ENCODE measurements around the gene SLC22A24. TPM values are rescaled to one million over a fixed set of nuclear protein-coding genes. Genes with fewer than 3 reads are reported as not detected.

The SLC22A24 gene, protein sequence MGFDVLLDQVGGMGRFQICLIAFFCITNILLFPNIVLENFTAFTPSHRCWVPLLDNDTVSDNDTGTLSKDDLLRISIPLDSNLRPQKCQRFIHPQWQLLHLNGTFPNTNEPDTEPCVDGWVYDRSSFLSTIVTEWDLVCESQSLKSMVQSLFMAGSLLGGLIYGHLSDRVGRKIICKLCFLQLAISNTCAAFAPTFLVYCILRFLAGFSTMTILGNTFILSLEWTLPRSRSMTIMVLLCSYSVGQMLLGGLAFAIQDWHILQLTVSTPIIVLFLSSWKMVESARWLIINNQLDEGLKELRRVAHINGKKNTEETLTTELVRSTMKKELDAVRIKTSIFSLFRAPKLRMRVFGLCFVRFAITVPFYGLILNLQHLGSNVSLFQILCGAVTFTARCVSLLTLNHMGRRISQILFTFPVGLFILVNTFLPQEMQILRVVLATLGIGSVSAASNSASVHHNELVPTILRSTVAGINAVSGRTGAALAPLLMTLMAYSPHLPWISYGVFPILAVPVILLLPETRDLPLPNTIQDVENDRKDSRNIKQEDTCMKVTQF
- not detected for total RNA-seq
- not detected for polyA plus RNA-seq (ENCODE audit: insufficient read length in 2 of 2)
- long read RNA-seq, donor 1 = 0 reads
- long read RNA-seq, donor 2 = 0 reads
- long read RNA-seq, donor 3 = 0 reads
- long read RNA-seq, donor 4 = 0 reads

GRCh38 chr11:63144121-63144520 is at the start of gene SLC22A24:
Gene SLC22A24, minus strand, starts transcription at chr11:63144221. Its CDS starts 442 bp downstream, at chr11:63143779.
- Histone ChIP-seq H3K27ac (ENCODE audit: low read depth, low read length) (no peak within 1 kb of the TSS), H3K27me3 (ENCODE audit: control insufficient read depth, insufficient read depth, low read length) (no peaks in the 10 kb centered on the region), H3K9me3 (ENCODE audit: control insufficient read depth, insufficient read depth, low read length) (no peaks in the 10 kb centered on the region), H3K4me1 (ENCODE audit: control insufficient read depth, insufficient read depth, low read length) (no peaks in the 10 kb centered on the region), H3K36me3 (ENCODE audit: control insufficient read depth, insufficient read depth, low read length) (no peaks in the 10 kb centered on the region), H3K4me3 (ENCODE audit: low read depth, low read length) (no peak within 1 kb of the TSS)
- WGBS (ENCODE audit: insufficient coverage) = no CpG with 5 or more reads among the region's 1 CpG
- no peak for DNase-seq (ENCODE audit: low read depth in 4 of 6, low spot score in 6 of 6)

GRCh38 chr11:63180536-63180935 is 36.5 kb upstream of the SLC22A24 start:
- Histone ChIP-seq H3K36me3 (ENCODE audit: control insufficient read depth, insufficient read depth, low read length) (no peaks in the 10 kb centered on the region), H3K4me1 (ENCODE audit: control insufficient read depth, insufficient read depth, low read length) (no peaks in the 10 kb centered on the region), H3K27ac (ENCODE audit: low read depth, low read length) (no peak overlapping the region), H3K27me3 (ENCODE audit: control insufficient read depth, insufficient read depth, low read length) (no peaks in the 10 kb centered on the region), H3K9me3 (ENCODE audit: control insufficient read depth, insufficient read depth, low read length) (no peaks in the 10 kb centered on the region), H3K4me3 (ENCODE audit: low read depth, low read length) (no peak overlapping the region)
- WGBS (ENCODE audit: insufficient coverage) = no CpG with 5 or more reads among the region's 1 CpG
- no peak for DNase-seq (ENCODE audit: low read depth in 4 of 6, low spot score in 6 of 6)

DNA sequence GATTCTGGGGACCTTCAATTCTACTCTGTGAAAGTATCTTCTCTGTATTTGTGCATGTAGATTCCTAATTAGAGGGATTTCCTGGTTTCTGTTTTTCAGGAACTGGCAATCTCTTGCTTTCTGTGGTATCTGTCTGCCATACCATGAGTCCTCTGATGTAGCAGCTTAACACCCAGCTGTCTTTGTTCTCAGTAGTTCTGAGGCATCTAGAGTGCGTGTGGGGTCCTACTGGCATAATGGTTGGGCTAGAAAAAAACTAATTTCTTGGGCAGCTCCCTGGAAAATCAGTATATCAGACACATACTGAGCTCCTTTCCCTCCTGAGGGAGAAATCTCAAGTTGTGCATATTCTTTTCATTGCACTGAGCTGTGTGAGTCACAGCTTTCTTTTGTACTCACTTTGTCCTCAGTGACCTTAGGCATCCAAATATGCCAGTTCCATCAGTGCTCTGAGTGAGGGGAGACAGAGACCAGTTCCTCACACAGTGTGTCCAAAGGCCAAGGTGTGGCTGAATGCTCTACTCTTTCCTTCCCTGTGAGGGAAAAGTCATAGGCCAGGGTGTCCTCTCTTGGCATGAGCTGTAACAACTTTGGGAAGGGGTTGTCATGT is 35.5 kb upstream of the SLC22A24 start:
- no peak overlapping the region for H3K4me3 ChIP-seq (ENCODE audit: low read depth, low read length)
- H3K27ac ChIP-seq (ENCODE audit: low read depth, low read length) = no peak overlapping the region
- no peaks in the 10 kb centered on the region for H3K4me1 ChIP-seq (ENCODE audit: control insufficient read depth, insufficient read depth, low read length)
- DNase-seq (ENCODE audit: low read depth in 4 of 6, low spot score in 6 of 6) = no peak
- no peaks in the 10 kb centered on the region for H3K9me3 ChIP-seq (ENCODE audit: control insufficient read depth, insufficient read depth, low read length)
- WGBS (ENCODE audit: insufficient coverage) = 33% methylated on average over 1 of the region's 1 CpG
- no peaks in the 10 kb centered on the region for H3K36me3 ChIP-seq (ENCODE audit: control insufficient read depth, insufficient read depth, low read length)
- H3K27me3 ChIP-seq (ENCODE audit: control insufficient read depth, insufficient read depth, low read length) = no peaks in the 10 kb centered on the region

- Histone ChIP-seq H3K9me3 (ENCODE audit: control insufficient read depth, insufficient read depth, low read length) (no peaks in the 10 kb centered on the region), H3K4me1 (ENCODE audit: control insufficient read depth, insufficient read depth, low read length) (no peaks in the 10 kb centered on the region), H3K27ac (ENCODE audit: low read depth, low read length) (no peak overlapping the region), H3K4me3 (ENCODE audit: low read depth, low read length) (no peak overlapping the region), H3K27me3 (ENCODE audit: control insufficient read depth, insufficient read depth, low read length) (no peaks in the 10 kb centered on the region), H3K36me3 (ENCODE audit: control insufficient read depth, insufficient read depth, low read length) (no peaks in the 10 kb centered on the region)
- no CpG with 5 or more reads among the region's 1 CpG for WGBS (ENCODE audit: insufficient coverage)
- no peak for DNase-seq (ENCODE audit: low read depth in 4 of 6, low spot score in 6 of 6)
Measured at GRCh38 chr11:63177872-63178271, 33.9 kb upstream of the SLC22A24 start.

- Histone ChIP-seq H3K27me3 (ENCODE audit: control insufficient read depth, insufficient read depth, low read length) (no peaks in the 10 kb centered on the region), H3K4me3 (ENCODE audit: low read depth, low read length) (no peak overlapping the region), H3K4me1 (ENCODE audit: control insufficient read depth, insufficient read depth, low read length) (no peaks in the 10 kb centered on the region), H3K9me3 (ENCODE audit: control insufficient read depth, insufficient read depth, low read length) (no peaks in the 10 kb centered on the region), H3K27ac (ENCODE audit: low read depth, low read length) (no peak overlapping the region), H3K36me3 (ENCODE audit: control insufficient read depth, insufficient read depth, low read length) (no peaks in the 10 kb centered on the region)
- 82% methylated on average over 4 of the region's 4 CpGs for WGBS (ENCODE audit: insufficient coverage)
- no peak for DNase-seq (ENCODE audit: low read depth in 4 of 6, low spot score in 6 of 6)
Measured at GRCh38 chr11:63165706-63166310, 21.8 kb upstream of the SLC22A24 start.

DNA sequence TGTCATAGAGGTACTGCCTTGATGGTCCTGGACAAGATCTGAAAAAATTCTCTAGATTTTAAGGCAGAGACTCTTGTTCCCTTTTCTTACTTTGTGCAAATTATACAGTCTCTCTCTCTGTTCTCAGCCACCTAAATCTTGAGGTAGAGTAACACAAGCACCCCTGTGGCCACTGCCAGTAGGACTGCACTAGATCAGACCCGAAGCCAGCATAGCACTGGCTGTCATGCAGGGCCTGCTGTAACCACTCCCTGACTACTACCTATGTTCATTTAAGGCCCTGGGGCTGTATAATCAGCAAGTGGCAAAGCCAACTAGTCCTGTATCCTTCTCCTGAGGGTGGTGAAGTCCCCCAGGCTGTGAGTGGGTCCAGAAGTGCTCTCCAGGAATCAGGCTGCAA is 11.8 kb upstream of the SLC22A24 start:
- no peaks in the 10 kb centered on the region for H3K4me1 ChIP-seq (ENCODE audit: control insufficient read depth, insufficient read depth, low read length)
- H3K4me3 ChIP-seq (ENCODE audit: low read depth, low read length) = no peak overlapping the region
- H3K36me3 ChIP-seq (ENCODE audit: control insufficient read depth, insufficient read depth, low read length) = no peaks in the 10 kb centered on the region
- no peak for DNase-seq (ENCODE audit: low read depth in 4 of 6, low spot score in 6 of 6)
- WGBS (ENCODE audit: insufficient coverage) = no CpG with 5 or more reads among the region's 1 CpG
- H3K27ac ChIP-seq (ENCODE audit: low read depth, low read length) = no peak overlapping the region
- no peaks in the 10 kb centered on the region for H3K9me3 ChIP-seq (ENCODE audit: control insufficient read depth, insufficient read depth, low read length)
- no peaks in the 10 kb centered on the region for H3K27me3 ChIP-seq (ENCODE audit: control insufficient read depth, insufficient read depth, low read length)

DNA sequence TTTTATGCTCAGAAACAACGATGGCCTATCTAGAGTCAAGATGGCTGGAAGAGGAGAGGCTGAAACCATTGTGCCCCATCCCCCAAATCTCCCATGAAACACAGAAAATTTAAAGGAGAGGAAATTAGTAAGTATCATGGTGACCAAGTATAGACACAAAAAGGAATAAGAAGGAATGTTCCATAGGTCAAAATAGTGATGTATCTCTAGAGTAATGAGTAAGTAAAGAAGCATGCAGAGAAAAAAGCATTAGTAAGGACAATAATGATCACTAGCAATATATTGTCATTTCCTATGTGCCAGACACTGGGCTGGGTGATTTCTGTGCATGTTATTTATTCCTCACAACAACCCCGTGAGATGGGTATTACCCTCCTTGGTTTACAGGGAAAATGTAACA is 2.6 kb upstream of the SLC22A24 start:
- Histone ChIP-seq H3K27me3 (ENCODE audit: control insufficient read depth, insufficient read depth, low read length) (no peaks in the 10 kb centered on the region), H3K27ac (ENCODE audit: low read depth, low read length) (no peak overlapping the region), H3K4me3 (ENCODE audit: low read depth, low read length) (no peak overlapping the region), H3K36me3 (ENCODE audit: control insufficient read depth, insufficient read depth, low read length) (no peaks in the 10 kb centered on the region), H3K9me3 (ENCODE audit: control insufficient read depth, insufficient read depth, low read length) (no peaks in the 10 kb centered on the region), H3K4me1 (ENCODE audit: control insufficient read depth, insufficient read depth, low read length) (no peaks in the 10 kb centered on the region)
- DNase-seq (ENCODE audit: low read depth in 4 of 6, low spot score in 6 of 6) = no peak
- no CpG with 5 or more reads among the region's 2 CpGs for WGBS (ENCODE audit: insufficient coverage)

GRCh38 chr11:63142459-63142858 is 1.6 kb downstream of the SLC22A24 start:
- no peak for DNase-seq (ENCODE audit: low read depth in 4 of 6, low spot score in 6 of 6)

DNA sequence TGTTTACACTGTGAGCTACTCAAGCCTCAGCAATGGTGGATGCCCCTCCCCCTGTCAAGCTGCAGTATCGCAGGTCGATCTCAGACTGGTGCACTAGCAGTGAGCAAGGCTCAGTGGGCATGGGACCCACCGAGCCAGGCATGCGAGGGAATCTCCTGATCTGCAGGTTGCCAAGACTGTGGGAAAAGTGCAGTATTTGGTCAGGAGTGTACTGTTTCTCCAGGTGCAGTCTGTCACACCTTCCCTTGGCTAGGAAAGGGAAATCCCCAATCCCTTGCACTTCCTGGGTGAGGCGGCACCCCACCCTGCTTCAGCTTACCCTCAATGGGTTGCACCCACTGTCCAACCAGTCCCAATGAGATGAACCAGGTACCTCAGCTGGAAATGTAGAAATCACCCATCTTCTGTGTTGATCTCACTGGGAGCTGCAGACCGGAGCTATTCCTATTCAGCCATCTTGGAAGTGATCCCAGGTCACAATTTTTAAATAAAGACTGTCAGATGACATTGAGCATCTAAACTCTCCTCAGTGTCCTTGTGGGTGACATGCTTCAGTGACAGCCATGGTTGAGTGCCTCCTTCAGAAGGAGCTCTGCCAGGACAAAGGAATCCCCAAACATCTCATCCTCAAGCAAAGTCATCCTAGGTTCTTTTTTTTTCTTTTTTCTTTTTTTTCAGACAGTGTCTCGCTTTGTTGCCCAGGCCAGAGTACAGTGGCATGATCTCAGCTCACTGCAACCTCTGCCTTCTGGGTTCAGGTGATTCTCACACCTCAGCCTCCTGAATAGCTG is 10.8 kb downstream of the SLC22A24 start:
- WGBS (ENCODE audit: insufficient coverage) = 78% methylated on average over 6 of the region's 7 CpGs
- no peaks in the 10 kb centered on the region for H3K27me3 ChIP-seq (ENCODE audit: control insufficient read depth, insufficient read depth, low read length)
- H3K9me3 ChIP-seq (ENCODE audit: control insufficient read depth, insufficient read depth, low read length) = no peaks in the 10 kb centered on the region
- H3K4me1 ChIP-seq (ENCODE audit: control insufficient read depth, insufficient read depth, low read length) = no peaks in the 10 kb centered on the region
- H3K4me3 ChIP-seq (ENCODE audit: low read depth, low read length) = no peak overlapping the region
- DNase-seq (ENCODE audit: low read depth in 4 of 6, low spot score in 6 of 6) = no peak
- no peaks in the 10 kb centered on the region for H3K36me3 ChIP-seq (ENCODE audit: control insufficient read depth, insufficient read depth, low read length)
- no peak overlapping the region for H3K27ac ChIP-seq (ENCODE audit: low read depth, low read length)

More at GRCh38 chr11:63142459-63142858, 1.6 kb downstream of the SLC22A24 start:
- Histone ChIP-seq H3K36me3 (ENCODE audit: control insufficient read depth, insufficient read depth, low read length) (no peaks in the 10 kb centered on the region), H3K4me3 (ENCODE audit: low read depth, low read length) (no peak overlapping the region), H3K4me1 (ENCODE audit: control insufficient read depth, insufficient read depth, low read length) (no peaks in the 10 kb centered on the region), H3K27me3 (ENCODE audit: control insufficient read depth, insufficient read depth, low read length) (no peaks in the 10 kb centered on the region), H3K9me3 (ENCODE audit: control insufficient read depth, insufficient read depth, low read length) (no peaks in the 10 kb centered on the region), H3K27ac (ENCODE audit: low read depth, low read length) (no peak overlapping the region)
- WGBS (ENCODE audit: insufficient coverage) = 66% methylated on average over 2 of the region's 3 CpGs

Measured in spinal cord (tissue), 10 donors.